Thyroid gland (tissue), 4 donors: Measurements from ENCODE around the gene SHROOM1. TPM values are rescaled to one million over a fixed set of nuclear protein-coding genes. Genes with fewer than 3 reads are reported as not detected.

Experiments
- DNase-seq, 2 donors: peaks; one replicate each; pipeline ENCODE4 v3.0.0-alpha.2; 2019
- H3K27ac ChIP-seq, 3 donors: fragments of 200-600 bp; sonication (generic); 1 replicate in 2 of 3; 2 replicates in 1 of 3; pipeline ENCODE4 v1.5.1; 2016 to 2019; ENCODE audit warnings: mild to moderate bottlenecking in 1 of 3, moderate library complexity in 1 of 3
- H3K27me3 ChIP-seq: fragments of 200-600 bp; sonication (generic); one replicate; pipeline ENCODE4 v1.5.1; 2019
- H3K36me3 ChIP-seq, 2 donors: fragments of 200-600 bp; sonication (generic); one replicate each; pipeline ENCODE4 v1.5.1; 2016 to 2019
- H3K4me1 ChIP-seq, 2 donors: fragments of 200-600 bp; sonication (generic); one replicate each; pipeline ENCODE4 v1.5.1; 2017 to 2019
- H3K4me3 ChIP-seq, 3 donors: fragments of 200-600 bp; sonication (generic); replicated peaks in 1 of 3; 1 replicate in 2 of 3; 2 replicates in 1 of 3; pipeline ENCODE4 v1.5.1; 2016; ENCODE audit warnings: mild to moderate bottlenecking in 1 of 3
- H3K9me3 ChIP-seq: fragments of 200-600 bp; sonication (generic); one replicate; pipeline ENCODE4 v1.5.1; 2017
- POLR2A ChIP-seq, 2 donors: fragments of 450-650 bp; IDR thresholded peaks; one replicate each; pipeline ENCODE4 v1.6.1; 2017; ENCODE audit warnings: antibody characterized with exemption in 2 of 2, mild to moderate bottlenecking in 2 of 2, moderate library complexity in 1 of 2
- WGBS, 2 donors: methylation state at CpG; one replicate each; pipeline ENCODE4 v1.1.5; 2017; 5-methylcytosine and 5-hydroxymethylcytosine counted together
- intact Hi-C: fragments of 100-400 bp; cut with DNase I; formaldehyde crosslinking; loops from one replicate; pipeline ENCODE4 v1.15.1; 2023
- total RNA-seq, 4 donors: library from RNA; depleted of rRNA; stranded (reverse); fragments of >200 nt; gene quantifications; one replicate each; pipeline ENCODE4 v1.2.3, GENCODE V29; 2016
- TF ChIP-seq, protein P1 (sequence below), 6 experiments: fragments of 200-600 bp in 3 of 6; fragments of 450-650 bp in 3 of 6; sonication (generic) in 3 of 6; IDR thresholded peaks; one replicate each; pipeline ENCODE4 v1.5.1; 2016 to 2019; ENCODE audit warnings: antibody characterized with exemption in 6 of 6, mild to moderate bottlenecking in 2 of 6, inconsistent platforms in 1 of 6, moderate library complexity in 1 of 6

SHROOM1 gene
- total RNA-seq, 4 donors from 2014 or later, result 7.6 to 21.4 (median 14.2) TPM

DNA sequence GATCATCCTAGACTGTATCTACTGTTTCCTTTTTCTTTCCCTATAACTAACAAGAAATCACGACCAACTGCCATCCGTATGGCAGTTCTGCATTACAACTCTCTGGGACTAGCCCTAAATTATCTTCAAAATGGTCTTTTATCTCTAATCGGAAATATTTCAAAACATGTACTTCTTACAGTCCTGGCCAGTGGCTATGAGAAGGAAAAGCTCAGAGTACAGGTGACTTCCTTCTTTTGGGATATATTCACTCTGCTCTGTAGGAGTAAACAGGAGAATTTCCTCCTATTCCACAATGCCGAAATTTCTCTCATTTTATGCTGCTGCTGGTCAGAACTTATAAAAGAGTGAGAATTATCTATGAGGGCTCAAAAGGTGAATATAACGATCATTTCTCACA, 51.6 kb downstream of the SHROOM1 start:
- TF ChIP-seq POLR2A (IDR thresholded peaks at IDR 0.05), result no peak
- TF ChIP-seq, protein P1, sequence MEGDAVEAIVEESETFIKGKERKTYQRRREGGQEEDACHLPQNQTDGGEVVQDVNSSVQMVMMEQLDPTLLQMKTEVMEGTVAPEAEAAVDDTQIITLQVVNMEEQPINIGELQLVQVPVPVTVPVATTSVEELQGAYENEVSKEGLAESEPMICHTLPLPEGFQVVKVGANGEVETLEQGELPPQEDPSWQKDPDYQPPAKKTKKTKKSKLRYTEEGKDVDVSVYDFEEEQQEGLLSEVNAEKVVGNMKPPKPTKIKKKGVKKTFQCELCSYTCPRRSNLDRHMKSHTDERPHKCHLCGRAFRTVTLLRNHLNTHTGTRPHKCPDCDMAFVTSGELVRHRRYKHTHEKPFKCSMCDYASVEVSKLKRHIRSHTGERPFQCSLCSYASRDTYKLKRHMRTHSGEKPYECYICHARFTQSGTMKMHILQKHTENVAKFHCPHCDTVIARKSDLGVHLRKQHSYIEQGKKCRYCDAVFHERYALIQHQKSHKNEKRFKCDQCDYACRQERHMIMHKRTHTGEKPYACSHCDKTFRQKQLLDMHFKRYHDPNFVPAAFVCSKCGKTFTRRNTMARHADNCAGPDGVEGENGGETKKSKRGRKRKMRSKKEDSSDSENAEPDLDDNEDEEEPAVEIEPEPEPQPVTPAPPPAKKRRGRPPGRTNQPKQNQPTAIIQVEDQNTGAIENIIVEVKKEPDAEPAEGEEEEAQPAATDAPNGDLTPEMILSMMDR (IDR thresholded peaks at IDR 0.05), result no peak
- Histone ChIP-seq H3K27me3 (no peaks in the 10 kb centered on the region), H3K9me3 (no peaks in the 10 kb centered on the region), H3K36me3 (no peaks in the 10 kb centered on the region), H3K4me1 (peaks cover 24 to 29% of the 10 kb centered on the region in 2 donors), H3K27ac (no peak overlapping the region), H3K4me3 (no peak overlapping the region)
- DNase-seq, result no peak
- intact Hi-C loops, result no loop called here
- 83 to 95% methylated on average over 5 of the region's 5 CpGs for WGBS, 2 donors

DNA sequence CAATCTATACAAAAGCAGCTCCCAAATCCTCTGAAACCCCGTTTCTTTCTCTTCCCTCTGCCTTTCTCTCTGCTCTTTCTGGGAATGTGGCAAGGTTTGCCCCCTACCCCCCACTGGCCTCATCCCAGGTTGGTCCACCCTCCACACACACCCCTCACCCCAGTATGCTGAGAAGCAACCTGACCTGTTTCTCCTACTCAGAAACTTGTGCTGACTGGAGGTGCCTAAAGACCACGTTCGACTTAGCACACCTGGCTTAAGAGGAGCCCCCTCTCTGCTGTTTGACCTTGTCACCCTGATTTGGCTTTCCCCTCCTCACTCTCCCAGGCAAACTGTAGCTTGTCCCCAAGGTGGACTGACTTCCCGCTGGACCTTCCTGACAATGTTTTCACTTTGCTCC, 52.3 kb downstream of the SHROOM1 start:
- H3K27me3 ChIP-seq, result no peaks in the 10 kb centered on the region
- H3K4me3 ChIP-seq, result no peak overlapping the region
- DNase-seq, result no peak
- TF ChIP-seq, protein P1 (IDR thresholded peaks at IDR 0.05), result no peak
- peaks cover 24 to 30% of the 10 kb centered on the region in 2 donors for H3K4me1 ChIP-seq
- H3K9me3 ChIP-seq, result no peaks in the 10 kb centered on the region
- 74 to 78% methylated on average over 4 of the region's 4 CpGs for WGBS, 2 donors
- intact Hi-C loops, result no loop called here
- no peaks in the 10 kb centered on the region for H3K36me3 ChIP-seq
- H3K27ac ChIP-seq, result peak overlapping the region in 1 of 3 donors; percentile 87

DNA sequence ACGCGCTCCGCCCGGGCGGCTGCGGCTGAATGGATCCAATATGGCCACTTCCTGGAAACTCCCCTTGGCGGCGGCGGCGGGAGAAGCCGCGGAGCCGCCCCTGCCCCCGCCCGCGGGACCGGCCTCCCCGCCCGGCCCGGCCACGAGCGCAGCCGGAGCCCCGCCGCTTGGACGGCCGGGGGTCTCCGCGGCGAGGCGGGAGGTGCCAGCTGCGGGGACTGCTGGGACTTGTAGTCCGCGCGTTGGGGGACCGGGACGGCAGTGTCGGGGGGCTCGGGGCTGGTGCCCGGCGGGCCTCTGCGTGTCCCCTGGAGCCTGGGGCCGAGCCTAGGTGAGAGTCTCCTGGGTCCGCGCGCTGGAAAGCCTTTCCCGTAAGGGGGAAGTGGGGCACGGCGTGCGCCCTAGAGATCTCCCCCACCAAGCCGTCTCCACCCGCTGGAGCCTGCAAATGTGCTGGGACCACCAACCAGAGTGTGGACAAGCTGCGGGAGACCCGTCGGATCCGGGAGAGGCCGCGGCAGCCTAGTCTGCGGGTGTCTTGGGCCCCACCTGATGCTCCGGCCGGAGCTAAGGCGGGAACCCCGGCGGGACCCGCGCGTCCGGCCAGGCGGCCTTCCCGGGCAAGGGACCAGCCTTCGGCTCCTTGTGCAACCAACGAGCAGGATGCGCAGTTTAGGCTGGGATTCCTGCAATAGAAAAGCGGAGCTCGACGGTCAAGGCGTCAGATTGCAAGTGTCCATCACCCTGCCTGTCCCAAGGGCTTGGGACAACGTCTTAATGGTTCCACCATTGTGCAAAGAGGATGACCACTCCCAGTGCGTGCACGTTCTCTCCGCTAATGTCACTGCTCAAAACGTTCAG, 53.0 kb downstream of the SHROOM1 start, which contains the start of gene SEPTIN8:
SEPTIN8 (minus strand) TSS at position 31 of the 861 bp plus-strand sequence. CDS start 102 bp downstream, outside the sequence.
- H3K27me3 ChIP-seq, result no peaks in the 10 kb centered on the region
- H3K4me3 ChIP-seq, result peak within 1 kb of the TSS; percentile 57 to 72 (median 64)
- peak within 1 kb of the TSS; percentile 37 to 87 (median 85) for H3K27ac ChIP-seq
- intact Hi-C loops, result no loop called here
- TF ChIP-seq, protein P1 (IDR thresholded peaks at IDR 0.05), result peak in 1 of 6 experiments; percentile 10
- peak in 1 of 2 donors; percentile 28 for TF ChIP-seq POLR2A (IDR thresholded peaks at IDR 0.05)
- WGBS, 2 donors, result 3 to 11% methylated on average over 5 to 15 of the region's 82 CpGs
- peaks cover 24 to 32% of the 10 kb centered on the region in 2 donors for H3K4me1 ChIP-seq
- no peaks in the 10 kb centered on the region for H3K9me3 ChIP-seq
- peak; percentile 49 to 59 for DNase-seq
- no peaks in the 10 kb centered on the region for H3K36me3 ChIP-seq

DNA sequence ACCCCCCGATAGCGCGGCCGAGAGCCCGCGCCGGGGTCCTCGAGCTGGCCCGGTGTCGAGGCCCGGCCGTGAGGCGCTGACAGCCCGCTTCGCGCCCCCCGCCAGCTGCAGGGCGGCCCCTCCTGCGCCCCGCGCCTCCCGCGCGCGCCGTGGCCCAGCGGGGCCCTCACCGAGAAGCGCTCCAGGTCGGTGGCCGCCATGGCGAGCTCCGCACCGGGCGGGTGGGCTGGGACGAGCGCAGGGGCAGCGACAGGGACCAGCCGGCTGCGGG, 53.6 kb downstream of the SHROOM1 start:
- 0% methylated on average over 4 of the region's 40 CpGs; no CpG with 5 or more reads in 1 of the 2 donors for WGBS, 2 donors
- peak overlapping the region; percentile 48 to 64 (median 57) for H3K4me3 ChIP-seq

More for the DNA sequence above, 53.6 kb downstream of the SHROOM1 start:
- Histone ChIP-seq H3K4me1 (peaks cover 29 to 38% of the 10 kb centered on the region in 2 donors), H3K9me3 (no peaks in the 10 kb centered on the region), H3K36me3 (no peaks in the 10 kb centered on the region), H3K27ac (peak overlapping the region; percentile 37 to 87 (median 85)), H3K27me3 (no peaks in the 10 kb centered on the region)
- no peak for DNase-seq
- intact Hi-C loops, result no loop called here
- TF ChIP-seq, protein P1 (IDR thresholded peaks at IDR 0.05), result no peak
- no peak for TF ChIP-seq POLR2A (IDR thresholded peaks at IDR 0.05)
